Measurements from ENCODE around the gene TTR. TPM values are rescaled to one million over a fixed set of nuclear protein-coding genes. Genes with fewer than 3 reads are reported as not detected.

Gene TTR
- total and polyA plus RNA-seq, 4 donors, result 295 to 4,751 (median 926) TPM

GRCh38 chr18:31617031-31617717, 25.5 kb downstream of the TTR start:
- H3K27me3 ChIP-seq (ENCODE audit: control insufficient read depth in 4 of 4, insufficient read depth in 4 of 4, low read length in 3 of 4), result no peaks in the 10 kb centered on the region
- H3K9me3 ChIP-seq (ENCODE audit: control insufficient read depth in 4 of 4, low read length in 3 of 4), result no peaks in the 10 kb centered on the region
- WGBS, result 84% methylated on average over 5 of the region's 5 CpGs
- DNase-seq (ENCODE audit: low spot score), result no peak
- H3K36me3 ChIP-seq (ENCODE audit: control insufficient read depth in 4 of 4, insufficient read depth in 3 of 4, low read depth in 1 of 4, low read length in 3 of 4), result no peaks in the 10 kb centered on the region
- no peak for TF ChIP-seq HNF4G (IDR thresholded peaks at IDR 0.05)
- TF ChIP-seq SP1 (IDR thresholded peaks at IDR 0.05), result no peak
- no peak for TF ChIP-seq ATF3 (IDR thresholded peaks at IDR 0.05)
- TF ChIP-seq GABPA (IDR thresholded peaks at IDR 0.05 in 1 of 2, conservative IDR thresholded peaks at IDR 0.05 in 1 of 2), result no peak
- TF ChIP-seq, protein P1, sequence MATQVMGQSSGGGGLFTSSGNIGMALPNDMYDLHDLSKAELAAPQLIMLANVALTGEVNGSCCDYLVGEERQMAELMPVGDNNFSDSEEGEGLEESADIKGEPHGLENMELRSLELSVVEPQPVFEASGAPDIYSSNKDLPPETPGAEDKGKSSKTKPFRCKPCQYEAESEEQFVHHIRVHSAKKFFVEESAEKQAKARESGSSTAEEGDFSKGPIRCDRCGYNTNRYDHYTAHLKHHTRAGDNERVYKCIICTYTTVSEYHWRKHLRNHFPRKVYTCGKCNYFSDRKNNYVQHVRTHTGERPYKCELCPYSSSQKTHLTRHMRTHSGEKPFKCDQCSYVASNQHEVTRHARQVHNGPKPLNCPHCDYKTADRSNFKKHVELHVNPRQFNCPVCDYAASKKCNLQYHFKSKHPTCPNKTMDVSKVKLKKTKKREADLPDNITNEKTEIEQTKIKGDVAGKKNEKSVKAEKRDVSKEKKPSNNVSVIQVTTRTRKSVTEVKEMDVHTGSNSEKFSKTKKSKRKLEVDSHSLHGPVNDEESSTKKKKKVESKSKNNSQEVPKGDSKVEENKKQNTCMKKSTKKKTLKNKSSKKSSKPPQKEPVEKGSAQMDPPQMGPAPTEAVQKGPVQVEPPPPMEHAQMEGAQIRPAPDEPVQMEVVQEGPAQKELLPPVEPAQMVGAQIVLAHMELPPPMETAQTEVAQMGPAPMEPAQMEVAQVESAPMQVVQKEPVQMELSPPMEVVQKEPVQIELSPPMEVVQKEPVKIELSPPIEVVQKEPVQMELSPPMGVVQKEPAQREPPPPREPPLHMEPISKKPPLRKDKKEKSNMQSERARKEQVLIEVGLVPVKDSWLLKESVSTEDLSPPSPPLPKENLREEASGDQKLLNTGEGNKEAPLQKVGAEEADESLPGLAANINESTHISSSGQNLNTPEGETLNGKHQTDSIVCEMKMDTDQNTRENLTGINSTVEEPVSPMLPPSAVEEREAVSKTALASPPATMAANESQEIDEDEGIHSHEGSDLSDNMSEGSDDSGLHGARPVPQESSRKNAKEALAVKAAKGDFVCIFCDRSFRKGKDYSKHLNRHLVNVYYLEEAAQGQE (IDR thresholded peaks at IDR 0.05), result no peak
- TF ChIP-seq RAD21 (IDR thresholded peaks at IDR 0.05), result no peak
- no peak for TF ChIP-seq HNF4A (conservative IDR thresholded peaks at IDR 0.05)
- TF ChIP-seq JUND (IDR thresholded peaks at IDR 0.05), result no peak
- no peak for TF ChIP-seq NR2F2 (IDR thresholded peaks at IDR 0.05)
- H3K4me3 ChIP-seq (ENCODE audit: low read depth in 1 of 3, low read length in 3 of 3), result no peak overlapping the region
- no peak overlapping the region for H3K27ac ChIP-seq (ENCODE audit: low read depth in 1 of 2, low read length in 2 of 2)
- H3K9ac ChIP-seq (ENCODE audit: low read depth in 1 of 2, low read length in 2 of 2), result no peak overlapping the region
- no peaks in the 10 kb centered on the region for H3K4me1 ChIP-seq (ENCODE audit: control insufficient read depth in 4 of 4, insufficient read depth in 4 of 4, low read length in 3 of 4)

GRCh38 chr18:31618801-31619200, 27.1 kb downstream of the TTR start:
- H3K36me3 ChIP-seq (ENCODE audit: control insufficient read depth in 4 of 4, insufficient read depth in 3 of 4, low read depth in 1 of 4, low read length in 3 of 4), result no peaks in the 10 kb centered on the region
- no peaks in the 10 kb centered on the region for H3K27me3 ChIP-seq (ENCODE audit: control insufficient read depth in 4 of 4, insufficient read depth in 4 of 4, low read length in 3 of 4)
- H3K4me3 ChIP-seq (ENCODE audit: low read depth in 1 of 3, low read length in 3 of 3), result no peak overlapping the region
- H3K9ac ChIP-seq (ENCODE audit: low read depth in 1 of 2, low read length in 2 of 2), result no peak overlapping the region
- H3K27ac ChIP-seq (ENCODE audit: low read depth in 1 of 2, low read length in 2 of 2), result no peak overlapping the region
- WGBS, result 97% methylated on average over 5 of the region's 5 CpGs
- TF ChIP-seq ATF3 (IDR thresholded peaks at IDR 0.05) (no peak), HNF4A (conservative IDR thresholded peaks at IDR 0.05) (no peak), GABPA (IDR thresholded peaks at IDR 0.05 in 1 of 2, conservative IDR thresholded peaks at IDR 0.05 in 1 of 2) (no peak)
- TF ChIP-seq, protein P1 (IDR thresholded peaks at IDR 0.05), result no peak
- TF ChIP-seq, protein P2, sequence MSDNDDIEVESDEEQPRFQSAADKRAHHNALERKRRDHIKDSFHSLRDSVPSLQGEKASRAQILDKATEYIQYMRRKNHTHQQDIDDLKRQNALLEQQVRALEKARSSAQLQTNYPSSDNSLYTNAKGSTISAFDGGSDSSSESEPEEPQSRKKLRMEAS (IDR thresholded peaks at IDR 0.05), result no peak
- H3K4me1 ChIP-seq (ENCODE audit: control insufficient read depth in 4 of 4, insufficient read depth in 4 of 4, low read length in 3 of 4), result no peaks in the 10 kb centered on the region
- H3K9me3 ChIP-seq (ENCODE audit: control insufficient read depth in 4 of 4, low read length in 3 of 4), result no peaks in the 10 kb centered on the region
- DNase-seq (ENCODE audit: low spot score), result no peak
